ENCODE measurements around the gene ATE1.

DNA sequence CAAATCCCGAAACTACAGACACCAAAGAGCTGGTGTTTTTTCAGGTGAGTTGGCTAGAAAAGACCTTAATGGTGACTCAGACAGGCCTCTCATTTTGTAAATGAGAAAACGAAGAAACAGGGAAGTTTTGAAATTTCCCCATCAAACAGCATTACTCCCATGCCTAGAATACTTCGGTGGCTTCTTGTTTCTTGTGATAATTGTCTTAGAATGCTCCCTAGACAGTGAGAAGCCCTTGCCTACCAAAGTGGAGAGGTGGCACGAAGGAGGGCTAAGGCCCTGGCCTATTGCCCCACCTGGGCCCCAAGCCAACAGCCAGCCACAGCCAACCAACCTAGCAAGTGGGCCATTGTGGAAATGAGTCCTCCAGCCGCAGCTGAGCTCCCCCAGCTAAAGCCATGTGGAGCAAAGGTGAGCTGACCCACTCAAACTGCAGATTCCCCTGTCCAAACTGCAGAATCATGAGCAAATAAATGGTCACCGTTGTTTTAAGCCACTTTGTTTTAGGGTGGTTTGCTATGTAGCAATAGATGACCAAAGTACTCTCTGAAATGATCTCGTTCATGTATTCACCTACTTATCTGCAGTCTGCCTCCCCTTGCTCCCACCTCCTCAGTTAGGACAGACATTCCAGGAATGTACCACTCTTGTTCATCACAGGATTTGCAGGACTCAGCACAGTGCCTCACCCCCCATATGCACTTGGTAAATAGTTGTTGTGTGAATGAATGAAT lies 231.9 kb downstream of the ATE1 start:
- no peak for TF ChIP-seq ZBTB7A (IDR thresholded peaks at IDR 0.05; ENCODE audit: low read depth)
- no peak for TF ChIP-seq NFIC (IDR thresholded peaks at IDR 0.05)
- no peak for TF ChIP-seq RAD21 (IDR thresholded peaks at IDR 0.05; ENCODE audit: low read depth)
- TF ChIP-seq YY1 (IDR thresholded peaks at IDR 0.05; ENCODE audit: low read depth) = no peak
- TF ChIP-seq, protein P1, sequence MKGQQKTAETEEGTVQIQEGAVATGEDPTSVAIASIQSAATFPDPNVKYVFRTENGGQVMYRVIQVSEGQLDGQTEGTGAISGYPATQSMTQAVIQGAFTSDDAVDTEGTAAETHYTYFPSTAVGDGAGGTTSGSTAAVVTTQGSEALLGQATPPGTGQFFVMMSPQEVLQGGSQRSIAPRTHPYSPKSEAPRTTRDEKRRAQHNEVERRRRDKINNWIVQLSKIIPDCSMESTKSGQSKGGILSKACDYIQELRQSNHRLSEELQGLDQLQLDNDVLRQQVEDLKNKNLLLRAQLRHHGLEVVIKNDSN (IDR thresholded peaks at IDR 0.05) = no peak
- no peak for TF ChIP-seq EP300 (IDR thresholded peaks at IDR 0.05; ENCODE audit: borderline replicate concordance)
- TF ChIP-seq MAX (IDR thresholded peaks at IDR 0.05) = no peak
- TF ChIP-seq TAF1 (IDR thresholded peaks at IDR 0.05; ENCODE audit: low read depth) = no peak
- no peak for TF ChIP-seq REST (IDR thresholded peaks at IDR 0.05; ENCODE audit: low read depth)
- no peak for TF ChIP-seq EGR1 (IDR thresholded peaks at IDR 0.05)

Measured in Ishikawa (cell line).